HCT116 (cell line): ENCODE data around the gene STH. TPM values are rescaled to one million over a fixed set of nuclear protein-coding genes. Genes with fewer than 3 reads are reported as not detected.
"Not testable (repeated sequence)": the region's sequence is repeated elsewhere in the genome, so short reads cannot be mapped to it uniquely, and the experiment has no call there.

Experiments
- ATAC-seq: fragments of 200-7000 bp; cut with Tn5 transposase; 2 replicates; pipeline ENCODE4 v1.9.1; 2020; ENCODE audit warnings: mild to moderate bottlenecking, moderate library complexity
- BruUV-seq: library from RNA; stranded (reverse); fragments of 400-500 nt; replicated peaks from 2 replicates; lab custom pipeline; 2021; lab: Mats Ljungman, UMichigan
- CTCF ChIA-PET: fragments of 300-600 bp; sonication (Branson Sonifier 250); formaldehyde crosslinking; loops from one replicate; lab custom pipeline; 2021; ENCODE audit warnings: antibody characterized with exemption; lab: Charles Lee
- POLR2A ChIA-PET: fragments of 300-600, 350-600 bp; sonication (Branson Sonifier 250); formaldehyde crosslinking; loops from one replicate; lab custom pipeline; 2021; ENCODE audit warnings: antibody characterized with exemption; lab: Charles Lee
- RAD21 ChIA-PET, 2 experiments: fragments of 300-600 bp; sonication (Branson Sonifier 250); formaldehyde crosslinking; loops; one replicate each; lab custom pipeline; 2023; ENCODE audit warnings: low total read pairs in 2 of 2; ENCODE audit not compliant: uncharacterized antibody in 2 of 2, unreplicated experiment in 2 of 2, low non-redundant PET in 1 of 2; lab: Charles Lee
- DNase-seq: peaks from one replicate; pipeline ENCODE4 v3.0.0-alpha.2; 2010; ENCODE audit warnings: low read depth, low spot score
- H2AFZ ChIP-seq: fragments of 200-600 bp; shearing (Covaris generic), sonication (generic); 2 replicates; pipeline ENCODE4 v1.6.1; 2017; ENCODE audit warnings: low read depth, mixed run types, mixed read lengths, antibody characterized with exemption, low read length; ENCODE audit not compliant: poor library complexity, severe bottlenecking
- H3K27ac ChIP-seq: 2 replicates; pipeline ENCODE4 v1.5.1; 2012; ENCODE audit warnings: low read depth, low read length
- H3K27me3 ChIP-seq: fragments of 200-600 bp; sonication (generic); 2 replicates; pipeline ENCODE4 v1.6.1; 2016; ENCODE audit warnings: mixed run types, low read length, mixed read lengths; ENCODE audit not compliant: insufficient read depth
- H3K36me3 ChIP-seq, 2 experiments: fragments of 200-500 bp in 1 of 2; fragments of 200-600 bp in 1 of 2; sonication (Bioruptor generic) in 1 of 2; sonication (generic) in 1 of 2; 2 replicates each; pipeline versions ENCODE4 v1.5.1 to v1.6.1; 2014 to 2016; ENCODE audit warnings: low read length in 2 of 2, inconsistent platforms in 1 of 2, mixed read lengths in 1 of 2, mixed run types in 1 of 2; ENCODE audit not compliant: insufficient read depth in 2 of 2, control insufficient read depth in 1 of 2
- H3K4me1 ChIP-seq, 2 experiments: fragments of 200-600 bp in 1 of 2; sonication (generic) in 1 of 2; 2 replicates each; pipeline versions ENCODE4 v1.5.1 to v1.6.1; 2012 to 2017; ENCODE audit warnings: low read length in 2 of 2, inconsistent platforms in 1 of 2, mild to moderate bottlenecking in 1 of 2, mixed read lengths in 1 of 2, mixed run types in 1 of 2, moderate library complexity in 1 of 2; ENCODE audit not compliant: insufficient read depth in 2 of 2, control insufficient read depth in 1 of 2
- H3K4me2 ChIP-seq: fragments of 200-600 bp; sonication (generic); 2 replicates; pipeline ENCODE4 v1.6.1; 2017; ENCODE audit warnings: mixed run types, low read length, mixed read lengths
- H3K4me3 ChIP-seq, 2 experiments: fragments of 200-600 bp in 1 of 2; sonication (generic) in 1 of 2; replicated peaks in 1 of 2; 2 replicates each; pipeline ENCODE4 v1.5.1; 2011 to 2016; ENCODE audit warnings: low read length in 2 of 2, control low read depth in 1 of 2, low read depth in 1 of 2, mild to moderate bottlenecking in 1 of 2, mixed read lengths in 1 of 2, mixed run types in 1 of 2
- H3K79me2 ChIP-seq: fragments of 200-600 bp; sonication (generic); 2 replicates; pipeline ENCODE4 v1.6.1; 2017; ENCODE audit warnings: mild to moderate bottlenecking, mixed run types, low read length, moderate library complexity, mixed read lengths; ENCODE audit not compliant: insufficient read depth
- H3K9ac ChIP-seq: fragments of 200-600 bp; sonication (generic); 2 replicates; pipeline ENCODE4 v1.6.1; 2016; ENCODE audit warnings: low read length, mixed read lengths
- H3K9me2 ChIP-seq: fragments of 200-600 bp; sonication (generic), shearing (Covaris generic); 2 replicates; pipeline ENCODE4 v1.6.1; 2017; ENCODE audit warnings: mixed run types, mild to moderate bottlenecking, moderate library complexity; ENCODE audit not compliant: insufficient read depth
- H3K9me3 ChIP-seq, 2 experiments: fragments of 200-500 bp in 1 of 2; fragments of 200-600 bp in 1 of 2; sonication (Bioruptor generic) in 1 of 2; sonication (generic) in 1 of 2; 2 replicates each; pipeline ENCODE4 v1.6.1; 2014 to 2017; ENCODE audit warnings: low read length in 2 of 2, mixed read lengths in 2 of 2, inconsistent platforms in 1 of 2, low read depth in 1 of 2, mild to moderate bottlenecking in 1 of 2, mixed run types in 1 of 2, moderate library complexity in 1 of 2; ENCODE audit not compliant: control insufficient read depth in 1 of 2, insufficient read depth in 1 of 2
- H4K20me1 ChIP-seq: fragments of 200-600 bp; sonication (generic), shearing (Covaris generic); 2 replicates; pipeline ENCODE4 v1.6.1; 2017; ENCODE audit warnings: mixed run types, mild to moderate bottlenecking, moderate library complexity; ENCODE audit not compliant: insufficient read depth
- CBX3 ChIP-seq: IDR thresholded peaks from 2 replicates; pipeline ENCODE4 v1.6.1; 2012; ENCODE audit warnings: low read depth
- EGR1 ChIP-seq: IDR thresholded peaks from 2 replicates; pipeline ENCODE4 v1.6.1; 2012; ENCODE audit warnings: low read depth
- EZH2phosphoT487 ChIP-seq: fragments of 200-600 bp; IDR thresholded peaks from 2 replicates; pipeline ENCODE4 v1.6.1; 2018; ENCODE audit warnings: antibody characterized with exemption, borderline replicate concordance
- FOSL1 ChIP-seq: IDR thresholded peaks from 2 replicates; pipeline ENCODE4 v1.6.1; 2012; ENCODE audit warnings: low read depth
- POLR2AphosphoS5 ChIP-seq: IDR thresholded peaks from 2 replicates; pipeline ENCODE4 v1.6.1; 2011; ENCODE audit warnings: mild to moderate bottlenecking, low read depth, low read length, moderate library complexity
- SIN3A ChIP-seq: IDR thresholded peaks from 2 replicates; pipeline ENCODE4 v1.6.1; 2012; ENCODE audit warnings: low read depth
- SP1 ChIP-seq: IDR thresholded peaks from 2 replicates; pipeline ENCODE4 v1.6.1; 2012; ENCODE audit warnings: low read depth
- TCF7L2 ChIP-seq: IDR thresholded peaks from 2 replicates; pipeline ENCODE4 v1.7.0; 2011; ENCODE audit warnings: borderline replicate concordance, inconsistent platforms; ENCODE audit not compliant: insufficient read depth, insufficient read length; ENCODE audit errors: extremely low read depth
- ZNF274 ChIP-seq: fragments of 200-500 bp; sonication (Bioruptor generic); IDR thresholded peaks from 2 replicates; pipeline ENCODE4 v1.6.1; 2014; ENCODE audit warnings: mild to moderate bottlenecking, low read depth, low read length, inconsistent platforms
- intact Hi-C: fragments of 100-400 bp; cut with micrococcal nuclease; formaldehyde crosslinking; loops from 2 replicates; pipeline ENCODE4 v1.10.0; 2022
- total RNA-seq: library from RNA; stranded (reverse); gene quantifications from one replicate; pipeline ENCODE4 v1.2.1, GENCODE V29; 2021; ENCODE audit not compliant: unreplicated experiment
- TF ChIP-seq, protein P1 (sequence below): IDR thresholded peaks from 2 replicates; pipeline ENCODE4 v1.6.1; 2012
- TF ChIP-seq, protein P2 (sequence below): IDR thresholded peaks from 2 replicates; pipeline ENCODE4 v1.6.1; 2012
- TF ChIP-seq, protein P3 (sequence below), 3 experiments: fragments of 200-600 bp in 1 of 3; sonication (generic) in 1 of 3; IDR thresholded peaks in 2 of 3; conservative IDR thresholded peaks in 1 of 3; 2 replicates each; pipeline ENCODE4 v1.5.1; 2012 to 2017; ENCODE audit warnings: low read depth in 2 of 3, low read length in 2 of 3, antibody characterized with exemption in 1 of 3, borderline replicate concordance in 1 of 3, control low read depth in 1 of 3, mild to moderate bottlenecking in 1 of 3, mixed read lengths in 1 of 3, mixed run types in 1 of 3, moderate library complexity in 1 of 3; ENCODE audit not compliant: insufficient read depth in 1 of 3

The STH gene
- total RNA-seq, 1 experiment from 2014 or later = not detected

DNA sequence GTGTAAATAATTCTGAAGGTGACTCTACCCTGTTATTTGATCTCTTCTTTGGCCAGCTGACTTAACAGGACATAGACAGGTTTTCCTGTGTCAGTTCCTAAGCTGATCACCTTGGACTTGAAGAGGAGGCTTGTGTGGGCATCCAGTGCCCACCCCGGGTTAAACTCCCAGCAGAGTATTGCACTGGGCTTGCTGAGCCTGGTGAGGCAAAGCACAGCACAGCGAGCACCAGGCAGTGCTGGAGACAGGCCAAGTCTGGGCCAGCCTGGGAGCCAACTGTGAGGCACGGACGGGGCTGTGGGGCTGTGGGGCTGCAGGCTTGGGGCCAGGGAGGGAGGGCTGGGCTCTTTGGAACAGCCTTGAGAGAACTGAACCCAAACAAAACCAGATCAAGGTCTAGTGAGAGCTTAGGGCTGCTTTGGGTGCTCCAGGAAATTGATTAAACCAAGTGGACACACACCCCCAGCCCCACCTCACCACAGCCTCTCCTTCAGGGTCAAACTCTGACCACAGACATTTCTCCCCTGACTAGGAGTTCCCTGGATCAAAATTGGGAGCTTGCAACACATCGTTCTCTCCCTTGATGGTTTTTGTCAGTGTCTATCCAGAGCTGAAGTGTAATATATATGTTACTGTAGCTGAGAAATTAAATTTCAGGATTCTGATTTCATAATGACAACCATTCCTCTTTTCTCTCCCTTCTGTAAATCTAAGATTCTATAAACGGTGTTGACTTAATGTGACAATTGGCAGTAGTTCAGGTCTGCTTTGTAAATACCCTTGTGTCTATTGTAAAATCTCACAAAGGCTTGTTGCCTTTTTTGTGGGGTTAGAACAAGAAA, 5.1 kb downstream of the STH start:
- TF ChIP-seq, protein P1, sequence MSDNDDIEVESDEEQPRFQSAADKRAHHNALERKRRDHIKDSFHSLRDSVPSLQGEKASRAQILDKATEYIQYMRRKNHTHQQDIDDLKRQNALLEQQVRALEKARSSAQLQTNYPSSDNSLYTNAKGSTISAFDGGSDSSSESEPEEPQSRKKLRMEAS = no peak
- no peak for TF ChIP-seq EGR1
- no peak for TF ChIP-seq ZNF274
- no peak for TF ChIP-seq EZH2phosphoT487
- no peak for TF ChIP-seq FOSL1
- TF ChIP-seq TCF7L2 = no peak
- TF ChIP-seq CBX3 = no peak
- no peak for TF ChIP-seq POLR2AphosphoS5
- TF ChIP-seq, protein P2, sequence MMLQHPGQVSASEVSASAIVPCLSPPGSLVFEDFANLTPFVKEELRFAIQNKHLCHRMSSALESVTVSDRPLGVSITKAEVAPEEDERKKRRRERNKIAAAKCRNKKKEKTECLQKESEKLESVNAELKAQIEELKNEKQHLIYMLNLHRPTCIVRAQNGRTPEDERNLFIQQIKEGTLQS = no peak
- TF ChIP-seq, protein P3, sequence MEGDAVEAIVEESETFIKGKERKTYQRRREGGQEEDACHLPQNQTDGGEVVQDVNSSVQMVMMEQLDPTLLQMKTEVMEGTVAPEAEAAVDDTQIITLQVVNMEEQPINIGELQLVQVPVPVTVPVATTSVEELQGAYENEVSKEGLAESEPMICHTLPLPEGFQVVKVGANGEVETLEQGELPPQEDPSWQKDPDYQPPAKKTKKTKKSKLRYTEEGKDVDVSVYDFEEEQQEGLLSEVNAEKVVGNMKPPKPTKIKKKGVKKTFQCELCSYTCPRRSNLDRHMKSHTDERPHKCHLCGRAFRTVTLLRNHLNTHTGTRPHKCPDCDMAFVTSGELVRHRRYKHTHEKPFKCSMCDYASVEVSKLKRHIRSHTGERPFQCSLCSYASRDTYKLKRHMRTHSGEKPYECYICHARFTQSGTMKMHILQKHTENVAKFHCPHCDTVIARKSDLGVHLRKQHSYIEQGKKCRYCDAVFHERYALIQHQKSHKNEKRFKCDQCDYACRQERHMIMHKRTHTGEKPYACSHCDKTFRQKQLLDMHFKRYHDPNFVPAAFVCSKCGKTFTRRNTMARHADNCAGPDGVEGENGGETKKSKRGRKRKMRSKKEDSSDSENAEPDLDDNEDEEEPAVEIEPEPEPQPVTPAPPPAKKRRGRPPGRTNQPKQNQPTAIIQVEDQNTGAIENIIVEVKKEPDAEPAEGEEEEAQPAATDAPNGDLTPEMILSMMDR (IDR thresholded peaks at IDR 0.05 in 2 of 3, conservative IDR thresholded peaks at IDR 0.05 in 1 of 3; ENCODE audit: borderline replicate concordance in 1 of 3, insufficient read depth in 1 of 3, low read depth in 2 of 3, low read length in 2 of 3) = no peak
- no peak for TF ChIP-seq SP1
- no peak for TF ChIP-seq SIN3A
- ChIA-PET CTCF (interaction anchor here (0.8 to 2.1 kb wide), 8 partner anchors 14 to 873 kb away, joined by 3 to 11 read pairs (median 4); partner anchors contain the start of gene KANSL1), RAD21 (no interaction called here), POLR2A (no interaction called here)
- Histone ChIP-seq H3K4me2 (no peak overlapping the region), H3K9me2 (no peaks in the 10 kb centered on the region), H3K9me3 (no peaks in the 10 kb centered on the region), H3K4me1 (0 out of 4 replicates have a peak, but pooled peaks cover 0 to 4% of the 10 kb centered on the region in 2 experiments), H3K27me3 (no peaks in the 10 kb centered on the region), H3K4me3 (no peak overlapping the region), H3K27ac (no peak overlapping the region), H4K20me1 (no peaks in the 10 kb centered on the region), H3K79me2 (no peaks in the 10 kb centered on the region), H2AFZ (no peak overlapping the region), H3K36me3 (no peaks in the 10 kb centered on the region), H3K9ac (no peak overlapping the region)
- DNase-seq (no peak), ATAC-seq (no peak)
- intact Hi-C loops = loop anchor here (5.0 kb wide), 3 partner anchors 188 to 833 kb away; partner anchors contain the start of gene KANSL1
- BruUV-seq = no TSS peak

DNA sequence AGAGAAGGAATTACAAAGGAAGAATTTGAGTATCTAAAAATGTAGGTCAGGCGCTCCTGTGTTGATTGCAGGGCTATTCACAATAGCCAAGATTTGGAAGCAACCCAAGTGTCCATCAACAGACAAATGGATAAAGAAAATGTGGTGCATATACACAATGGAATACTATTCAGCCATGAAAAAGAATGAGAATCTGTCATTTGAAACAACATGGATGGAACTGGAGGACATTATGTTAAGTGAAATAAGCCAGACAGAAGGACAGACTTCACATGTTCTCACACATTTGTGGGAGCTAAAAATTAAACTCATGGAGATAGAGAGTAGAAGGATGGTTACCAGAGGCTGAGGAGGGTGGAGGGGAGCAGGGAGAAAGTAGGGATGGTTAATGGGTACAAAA, 7.0 kb downstream of the STH start:
- intact Hi-C loops, DNase-seq, H3K27me3 ChIP-seq, H3K79me2 ChIP-seq, H3K4me2 ChIP-seq, ATAC-seq, H3K4me3 ChIP-seq, H3K27ac ChIP-seq, H3K36me3 ChIP-seq, RAD21 ChIA-PET, H3K9me3 ChIP-seq, BruUV-seq, H4K20me1 ChIP-seq, POLR2A ChIA-PET, H3K4me1 ChIP-seq, H3K9me2 ChIP-seq, H3K9ac ChIP-seq, H2AFZ ChIP-seq: not testable (repeated sequence)
- CTCF ChIA-PET = interaction anchor here (1.2 kb wide), 1 partner anchor 15 kb away, joined by 4 read pairs; no protein-coding TSS in a partner anchor
